ENCODE results near the gene SLX4IP. TPM values are rescaled to one million over a fixed set of nuclear protein-coding genes. Genes with fewer than 3 reads are reported as not detected.

SLX4IP gene
- polyA plus RNA-seq, 2 donors: 1.2 to 4.4 TPM

DNA sequence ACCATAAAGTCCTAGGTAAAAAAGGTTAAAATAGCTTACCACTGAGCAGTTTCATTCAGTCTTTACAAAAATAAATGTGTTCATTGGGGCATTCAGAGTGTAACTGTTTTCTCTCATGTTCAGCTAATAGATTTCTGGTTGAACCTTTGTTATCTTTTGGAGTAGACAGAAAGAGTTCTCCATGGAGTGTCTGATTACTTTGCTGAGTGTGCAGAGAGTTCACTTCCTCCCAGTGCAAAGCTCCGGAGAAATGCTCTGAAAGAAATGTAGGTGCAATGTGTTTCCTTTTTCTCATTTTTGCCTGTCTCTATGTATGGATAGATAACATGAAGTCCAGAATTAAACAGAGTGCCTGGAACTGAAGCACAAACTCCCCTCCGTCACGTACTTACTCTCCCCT is 186.0 kb downstream of the SLX4IP start:
- H3K4me1 ChIP-seq (ENCODE audit: control insufficient read depth in 2 of 2, insufficient read depth in 2 of 2, low read length in 1 of 2): peaks cover 0 to 9% of the 10 kb centered on the region in 2 donors
- WGBS, 2 donors: 86% methylated on average over 3 of the region's 3 CpGs
- no peaks in the 10 kb centered on the region for H3K9me3 ChIP-seq (ENCODE audit: control insufficient read depth in 2 of 2, insufficient read depth in 1 of 2, low read depth in 1 of 2, low read length in 1 of 2)

DNA sequence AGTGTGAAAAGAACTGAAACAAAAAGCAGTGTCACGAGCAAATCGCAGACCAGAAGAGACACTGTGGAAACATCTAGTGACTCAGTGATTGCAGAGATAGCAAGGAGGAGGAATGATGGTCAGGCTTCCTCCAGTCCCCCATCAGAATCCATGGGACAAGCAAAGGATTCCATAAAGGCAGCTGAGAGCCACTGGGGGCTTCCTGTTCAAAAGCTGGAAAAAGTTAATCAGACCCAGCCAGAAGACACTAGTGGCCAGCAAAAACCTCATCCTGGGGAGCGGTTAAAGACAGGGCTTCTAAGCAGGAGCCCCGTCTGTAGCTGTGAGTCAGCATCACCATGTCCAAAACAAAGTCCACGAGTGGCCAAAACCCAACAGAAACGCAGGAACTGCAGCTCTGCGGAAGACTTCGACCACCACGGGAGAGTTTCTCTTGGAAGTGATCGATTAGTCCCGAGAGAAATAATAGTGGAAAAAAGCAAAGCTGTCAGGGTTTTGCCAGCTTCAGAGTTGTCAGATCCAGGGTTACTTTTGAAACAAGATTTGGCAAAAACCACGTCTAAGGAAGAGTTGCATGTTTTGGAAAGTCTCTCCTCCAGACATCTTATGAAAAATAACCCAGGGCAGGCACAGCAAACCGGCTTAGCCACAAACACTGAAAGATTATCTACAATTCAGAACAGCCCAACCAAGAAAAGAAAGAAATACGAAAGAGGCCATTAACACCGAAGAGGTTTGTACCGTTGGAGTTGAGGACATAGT is 187.7 kb downstream of the SLX4IP start:
- Histone ChIP-seq H3K27ac (ENCODE audit: low read depth in 2 of 2, low read length in 1 of 2) (peak overlapping the region; percentile 32 to 85), H3K9me3 (ENCODE audit: control insufficient read depth in 2 of 2, insufficient read depth in 1 of 2, low read depth in 1 of 2, low read length in 1 of 2) (no peaks in the 10 kb centered on the region), H3K36me3 (ENCODE audit: control insufficient read depth in 2 of 2, insufficient read depth in 2 of 2, low read length in 1 of 2) (no peaks in the 10 kb centered on the region), H3K4me1 (ENCODE audit: control insufficient read depth in 2 of 2, insufficient read depth in 2 of 2, low read length in 1 of 2) (peaks cover 0 to 9% of the 10 kb centered on the region in 2 donors), H3K27me3 (ENCODE audit: control insufficient read depth in 1 of 2, insufficient read depth in 2 of 2, low read length in 2 of 2) (no peaks in the 10 kb centered on the region), H3K4me3 (ENCODE audit: low read depth in 1 of 2, low read length in 2 of 2) (peak overlapping the region in 1 of 2 donors; percentile 15)
- WGBS, 2 donors: 33 to 48% methylated on average over 16 of the region's 16 CpGs

More for the DNA sequence above, 186.0 kb downstream of the SLX4IP start:
- H3K27me3 ChIP-seq (ENCODE audit: control insufficient read depth in 1 of 2, insufficient read depth in 2 of 2, low read length in 2 of 2): no peaks in the 10 kb centered on the region
- no peak overlapping the region for H3K4me3 ChIP-seq (ENCODE audit: low read depth in 1 of 2, low read length in 2 of 2)
- H3K27ac ChIP-seq (ENCODE audit: low read depth in 2 of 2, low read length in 1 of 2): no peak overlapping the region
- H3K36me3 ChIP-seq (ENCODE audit: control insufficient read depth in 2 of 2, insufficient read depth in 2 of 2, low read length in 1 of 2): no peaks in the 10 kb centered on the region

DNA sequence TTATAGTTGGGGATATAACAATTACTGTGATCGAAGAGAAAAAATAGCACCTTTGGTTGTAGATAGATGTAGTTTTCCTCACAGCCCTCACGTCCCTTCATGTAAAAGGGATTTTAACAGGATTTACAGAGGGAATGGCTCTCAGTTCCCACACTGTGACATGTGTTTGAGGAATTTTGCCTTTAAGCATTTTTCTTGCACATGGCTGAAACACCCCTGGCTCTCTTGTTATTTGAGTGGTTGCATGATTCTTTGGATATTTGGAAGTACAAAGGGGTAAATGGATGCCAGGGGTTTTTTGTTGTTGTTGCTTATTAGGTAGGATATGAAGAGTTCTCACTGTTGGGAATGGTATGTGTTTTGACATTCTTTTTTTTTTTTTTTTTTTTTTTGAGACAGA is 190.5 kb downstream of the SLX4IP start:
- peaks cover 6 to 14% of the 10 kb centered on the region in 2 donors for H3K4me1 ChIP-seq (ENCODE audit: control insufficient read depth in 2 of 2, insufficient read depth in 2 of 2, low read length in 1 of 2)
- no peaks in the 10 kb centered on the region for H3K27me3 ChIP-seq (ENCODE audit: control insufficient read depth in 1 of 2, insufficient read depth in 2 of 2, low read length in 2 of 2)
- no peaks in the 10 kb centered on the region for H3K9me3 ChIP-seq (ENCODE audit: control insufficient read depth in 2 of 2, insufficient read depth in 1 of 2, low read depth in 1 of 2, low read length in 1 of 2)
- no peaks in the 10 kb centered on the region for H3K36me3 ChIP-seq (ENCODE audit: control insufficient read depth in 2 of 2, insufficient read depth in 2 of 2, low read length in 1 of 2)
- H3K4me3 ChIP-seq (ENCODE audit: low read depth in 1 of 2, low read length in 2 of 2): no peak overlapping the region
- WGBS, 2 donors: 65 to 81% methylated on average over 2 of the region's 2 CpGs
- no peak overlapping the region for H3K27ac ChIP-seq (ENCODE audit: low read depth in 2 of 2, low read length in 1 of 2)

DNA sequence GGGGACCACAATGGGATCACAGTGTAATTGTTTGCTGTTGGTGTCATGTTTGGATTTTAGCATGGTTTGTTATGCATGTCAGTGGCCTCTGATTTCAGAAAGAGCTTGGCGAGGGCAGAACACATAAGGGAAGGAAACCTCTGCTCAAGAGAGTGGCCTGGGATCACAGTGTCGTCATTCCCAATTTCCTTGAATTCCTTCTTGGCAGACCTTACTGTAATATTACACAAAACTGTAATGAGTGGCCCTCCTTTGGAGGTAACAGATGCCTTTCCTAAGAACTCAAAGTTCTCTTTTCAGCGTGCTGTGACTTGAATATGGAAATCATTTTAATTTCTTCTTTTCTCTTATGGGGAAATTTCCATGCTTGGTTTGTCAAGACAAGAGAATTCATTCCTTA is 191.8 kb downstream of the SLX4IP start:
- Histone ChIP-seq H3K9me3 (ENCODE audit: control insufficient read depth in 2 of 2, insufficient read depth in 1 of 2, low read depth in 1 of 2, low read length in 1 of 2) (no peaks in the 10 kb centered on the region), H3K27me3 (ENCODE audit: control insufficient read depth in 1 of 2, insufficient read depth in 2 of 2, low read length in 2 of 2) (no peaks in the 10 kb centered on the region), H3K27ac (ENCODE audit: low read depth in 2 of 2, low read length in 1 of 2) (peak overlapping the region in 1 of 2 donors; percentile 18), H3K4me1 (ENCODE audit: control insufficient read depth in 2 of 2, insufficient read depth in 2 of 2, low read length in 1 of 2) (peaks cover 6 to 14% of the 10 kb centered on the region in 2 donors), H3K36me3 (ENCODE audit: control insufficient read depth in 2 of 2, insufficient read depth in 2 of 2, low read length in 1 of 2) (no peaks in the 10 kb centered on the region), H3K4me3 (ENCODE audit: low read depth in 1 of 2, low read length in 2 of 2) (no peak overlapping the region)
- 47 to 68% methylated on average over 3 of the region's 3 CpGs for WGBS, 2 donors

DNA sequence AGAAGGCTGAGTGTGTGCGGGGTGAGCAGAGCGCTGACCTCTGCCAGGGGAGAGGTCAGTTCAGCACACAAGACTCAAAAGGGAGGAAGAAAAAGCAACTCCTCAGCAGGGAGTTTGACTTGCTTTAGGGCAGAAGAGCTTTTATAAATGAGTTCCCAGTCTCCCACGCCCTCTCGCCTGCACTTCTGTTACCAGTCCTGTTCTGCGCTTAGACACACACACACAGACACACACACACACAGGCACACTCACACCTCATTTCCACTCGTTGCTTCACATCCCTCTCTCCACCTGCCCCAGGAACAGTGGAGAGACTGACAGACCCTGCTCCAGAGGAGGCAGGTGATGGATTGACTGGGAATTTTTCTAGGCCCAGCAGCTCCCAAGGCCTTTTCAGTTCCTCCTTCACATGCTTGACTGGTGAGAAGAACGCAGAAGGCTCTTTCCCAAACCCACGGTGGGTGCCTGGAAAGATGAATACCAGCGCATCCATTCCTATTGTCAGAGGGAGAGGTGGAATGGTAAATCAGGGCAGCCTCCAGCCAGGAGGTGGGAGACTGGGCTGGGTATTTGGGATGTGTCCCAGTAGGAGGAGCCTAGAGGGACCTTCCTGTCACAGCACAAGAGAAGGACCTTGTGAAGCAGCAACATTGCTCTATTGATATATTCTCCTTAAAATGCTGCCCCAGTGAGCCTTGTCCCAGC is 195.0 kb downstream of the SLX4IP start:
- no peaks in the 10 kb centered on the region for H3K9me3 ChIP-seq (ENCODE audit: control insufficient read depth in 2 of 2, insufficient read depth in 1 of 2, low read depth in 1 of 2, low read length in 1 of 2)
- H3K4me3 ChIP-seq (ENCODE audit: low read depth in 1 of 2, low read length in 2 of 2): no peak overlapping the region
- no peaks in the 10 kb centered on the region for H3K27me3 ChIP-seq (ENCODE audit: control insufficient read depth in 1 of 2, insufficient read depth in 2 of 2, low read length in 2 of 2)
- H3K4me1 ChIP-seq (ENCODE audit: control insufficient read depth in 2 of 2, insufficient read depth in 2 of 2, low read length in 1 of 2): peaks cover 6 to 21% of the 10 kb centered on the region in 2 donors
- peak overlapping the region; percentile 76 to 88 for H3K27ac ChIP-seq (ENCODE audit: low read depth in 2 of 2, low read length in 1 of 2)
- peaks cover 0 to 2% of the 10 kb centered on the region in 2 donors for H3K36me3 ChIP-seq (ENCODE audit: control insufficient read depth in 2 of 2, insufficient read depth in 2 of 2, low read length in 1 of 2)
- WGBS, 2 donors: 61 to 72% methylated on average over 9 of the region's 9 CpGs

DNA sequence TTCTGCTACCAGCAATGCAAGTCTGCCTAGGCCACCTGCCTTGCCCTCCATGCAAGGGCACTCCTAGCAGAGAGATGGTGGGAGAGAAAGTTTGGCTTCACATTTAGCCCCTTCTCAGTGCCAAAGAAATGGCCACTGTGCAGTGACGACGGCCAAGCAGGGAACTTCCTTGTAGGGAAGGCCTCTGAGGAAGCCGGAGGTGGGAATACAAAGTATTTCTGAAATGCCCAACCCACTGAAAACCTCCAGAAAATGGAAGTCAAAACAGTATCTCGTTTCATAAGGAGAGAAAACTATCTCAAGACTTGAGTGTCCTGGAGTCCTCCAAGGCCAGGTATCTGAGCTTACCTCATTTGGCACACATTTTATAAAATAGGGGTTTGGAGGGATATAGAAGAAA is 196.0 kb downstream of the SLX4IP start:
- Histone ChIP-seq H3K4me3 (ENCODE audit: low read depth in 1 of 2, low read length in 2 of 2) (no peak overlapping the region), H3K27me3 (ENCODE audit: control insufficient read depth in 1 of 2, insufficient read depth in 2 of 2, low read length in 2 of 2) (no peaks in the 10 kb centered on the region), H3K27ac (ENCODE audit: low read depth in 2 of 2, low read length in 1 of 2) (peak overlapping the region in 1 of 2 donors; percentile 3), H3K36me3 (ENCODE audit: control insufficient read depth in 2 of 2, insufficient read depth in 2 of 2, low read length in 1 of 2) (peaks cover 0 to 2% of the 10 kb centered on the region in 2 donors), H3K9me3 (ENCODE audit: control insufficient read depth in 2 of 2, insufficient read depth in 1 of 2, low read depth in 1 of 2, low read length in 1 of 2) (no peaks in the 10 kb centered on the region), H3K4me1 (ENCODE audit: control insufficient read depth in 2 of 2, insufficient read depth in 2 of 2, low read length in 1 of 2) (peaks cover 6 to 21% of the 10 kb centered on the region in 2 donors)
- 90 to 91% methylated on average over 4 of the region's 4 CpGs for WGBS, 2 donors

DNA sequence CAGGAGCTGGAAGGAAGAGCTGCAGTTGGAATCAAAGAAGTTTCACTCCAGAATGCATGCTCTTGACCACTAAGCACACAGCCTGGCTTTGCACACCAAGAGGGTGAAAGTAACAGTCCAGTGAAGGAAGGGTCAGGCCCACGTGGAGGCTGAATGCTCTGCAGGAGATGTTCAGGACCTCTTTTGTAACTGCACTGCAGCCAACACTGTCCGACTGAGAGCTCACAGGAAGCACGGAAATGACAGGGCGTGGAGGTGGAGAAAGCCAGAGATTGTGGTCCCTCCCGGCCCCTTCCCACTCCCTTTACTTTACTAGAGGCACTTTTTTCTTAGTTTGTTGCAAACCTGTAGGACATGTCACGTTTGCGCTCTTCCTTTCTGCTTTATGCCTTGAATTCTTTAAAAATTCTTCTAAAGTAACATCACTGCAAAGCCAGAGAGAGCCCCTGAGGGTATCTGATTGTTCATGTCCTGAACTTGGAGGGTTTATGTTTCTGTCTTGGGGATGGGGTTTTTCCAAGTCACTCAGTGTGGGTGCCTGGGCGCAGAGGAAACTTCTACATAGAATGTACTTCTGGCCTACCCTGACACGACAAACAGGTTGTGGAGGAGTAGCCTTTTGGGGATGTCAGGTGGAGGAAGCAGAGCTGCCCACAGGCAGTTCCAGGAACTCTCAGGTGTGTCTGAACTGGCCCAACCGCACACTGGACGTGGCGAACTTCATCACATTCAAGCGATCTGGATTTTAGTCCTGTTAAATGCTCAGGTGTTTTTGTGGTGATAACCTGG is 197.8 kb downstream of the SLX4IP start:
- Histone ChIP-seq H3K9me3 (ENCODE audit: control insufficient read depth in 2 of 2, insufficient read depth in 1 of 2, low read depth in 1 of 2, low read length in 1 of 2) (no peaks in the 10 kb centered on the region), H3K4me1 (ENCODE audit: control insufficient read depth in 2 of 2, insufficient read depth in 2 of 2, low read length in 1 of 2) (peaks cover 9 to 26% of the 10 kb centered on the region in 2 donors), H3K4me3 (ENCODE audit: low read depth in 1 of 2, low read length in 2 of 2) (no peak overlapping the region), H3K27ac (ENCODE audit: low read depth in 2 of 2, low read length in 1 of 2) (peak overlapping the region; percentile 93), H3K36me3 (ENCODE audit: control insufficient read depth in 2 of 2, insufficient read depth in 2 of 2, low read length in 1 of 2) (peaks cover 2 to 3% of the 10 kb centered on the region in 2 donors), H3K27me3 (ENCODE audit: control insufficient read depth in 1 of 2, insufficient read depth in 2 of 2, low read length in 2 of 2) (no peaks in the 10 kb centered on the region)
- WGBS, 2 donors: 49 to 67% methylated on average over 13 of the region's 13 CpGs

DNA sequence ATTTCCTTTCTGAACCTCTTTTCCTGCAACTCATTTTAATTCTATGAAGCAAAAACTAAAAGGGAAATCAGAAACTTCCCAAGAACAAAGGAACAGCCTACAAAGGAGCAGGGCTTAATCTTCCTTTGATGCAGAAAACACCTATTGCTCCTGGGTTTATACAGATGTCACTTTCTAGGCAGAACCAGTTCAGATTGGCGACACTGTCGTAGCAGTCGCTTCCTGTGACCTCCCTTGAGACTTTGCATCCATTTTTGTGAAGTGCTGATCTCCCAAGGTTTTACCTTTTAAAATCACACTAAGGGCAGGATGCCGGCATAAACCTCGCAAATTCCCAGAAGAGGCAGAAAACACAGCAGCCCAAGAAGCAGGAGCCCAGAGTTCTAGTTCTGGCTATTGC is 198.6 kb downstream of the SLX4IP start:
- peak overlapping the region; percentile 93 for H3K27ac ChIP-seq (ENCODE audit: low read depth in 2 of 2, low read length in 1 of 2)

DNA sequence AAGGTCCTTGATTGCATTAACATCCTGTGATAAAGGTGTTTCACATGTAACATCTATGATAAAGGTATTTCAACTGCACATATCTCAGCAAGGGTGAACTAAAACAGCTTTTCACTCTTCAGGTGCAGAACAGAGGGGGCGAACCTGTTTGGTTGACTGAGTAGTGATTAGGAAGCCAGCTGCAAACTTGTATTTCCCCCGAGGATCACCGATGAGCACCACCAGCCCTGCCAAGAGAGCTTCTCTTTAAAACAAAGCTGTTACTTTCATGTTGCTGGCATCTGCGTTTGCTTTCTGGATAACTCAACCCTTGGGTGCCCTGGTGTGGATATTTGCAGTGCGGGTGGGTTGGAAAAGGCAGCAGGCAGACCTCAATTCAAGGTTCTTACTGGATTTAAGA is 199.1 kb downstream of the SLX4IP start:
- Histone ChIP-seq H3K27me3 (ENCODE audit: control insufficient read depth in 1 of 2, insufficient read depth in 2 of 2, low read length in 2 of 2) (no peaks in the 10 kb centered on the region), H3K9me3 (ENCODE audit: control insufficient read depth in 2 of 2, insufficient read depth in 1 of 2, low read depth in 1 of 2, low read length in 1 of 2) (no peaks in the 10 kb centered on the region), H3K36me3 (ENCODE audit: control insufficient read depth in 2 of 2, insufficient read depth in 2 of 2, low read length in 1 of 2) (peaks cover 2 to 5% of the 10 kb centered on the region in 2 donors), H3K4me3 (ENCODE audit: low read depth in 1 of 2, low read length in 2 of 2) (no peak overlapping the region), H3K4me1 (ENCODE audit: control insufficient read depth in 2 of 2, insufficient read depth in 2 of 2, low read length in 1 of 2) (peaks cover 9 to 24% of the 10 kb centered on the region in 2 donors), H3K27ac (ENCODE audit: low read depth in 2 of 2, low read length in 1 of 2) (peak overlapping the region; percentile 93)
- 42 to 44% methylated on average over 5 of the region's 5 CpGs for WGBS, 2 donors

More for the DNA sequence above, 198.6 kb downstream of the SLX4IP start:
- Histone ChIP-seq H3K27me3 (ENCODE audit: control insufficient read depth in 1 of 2, insufficient read depth in 2 of 2, low read length in 2 of 2) (no peaks in the 10 kb centered on the region), H3K4me1 (ENCODE audit: control insufficient read depth in 2 of 2, insufficient read depth in 2 of 2, low read length in 1 of 2) (peaks cover 9 to 24% of the 10 kb centered on the region in 2 donors), H3K36me3 (ENCODE audit: control insufficient read depth in 2 of 2, insufficient read depth in 2 of 2, low read length in 1 of 2) (peaks cover 2 to 3% of the 10 kb centered on the region in 2 donors), H3K4me3 (ENCODE audit: low read depth in 1 of 2, low read length in 2 of 2) (no peak overlapping the region), H3K9me3 (ENCODE audit: control insufficient read depth in 2 of 2, insufficient read depth in 1 of 2, low read depth in 1 of 2, low read length in 1 of 2) (no peaks in the 10 kb centered on the region)
- 54 to 69% methylated on average over 5 of the region's 5 CpGs for WGBS, 2 donors
